ENCODE measurements around the gene IL22RA2.

IL22RA2 gene

DNA sequence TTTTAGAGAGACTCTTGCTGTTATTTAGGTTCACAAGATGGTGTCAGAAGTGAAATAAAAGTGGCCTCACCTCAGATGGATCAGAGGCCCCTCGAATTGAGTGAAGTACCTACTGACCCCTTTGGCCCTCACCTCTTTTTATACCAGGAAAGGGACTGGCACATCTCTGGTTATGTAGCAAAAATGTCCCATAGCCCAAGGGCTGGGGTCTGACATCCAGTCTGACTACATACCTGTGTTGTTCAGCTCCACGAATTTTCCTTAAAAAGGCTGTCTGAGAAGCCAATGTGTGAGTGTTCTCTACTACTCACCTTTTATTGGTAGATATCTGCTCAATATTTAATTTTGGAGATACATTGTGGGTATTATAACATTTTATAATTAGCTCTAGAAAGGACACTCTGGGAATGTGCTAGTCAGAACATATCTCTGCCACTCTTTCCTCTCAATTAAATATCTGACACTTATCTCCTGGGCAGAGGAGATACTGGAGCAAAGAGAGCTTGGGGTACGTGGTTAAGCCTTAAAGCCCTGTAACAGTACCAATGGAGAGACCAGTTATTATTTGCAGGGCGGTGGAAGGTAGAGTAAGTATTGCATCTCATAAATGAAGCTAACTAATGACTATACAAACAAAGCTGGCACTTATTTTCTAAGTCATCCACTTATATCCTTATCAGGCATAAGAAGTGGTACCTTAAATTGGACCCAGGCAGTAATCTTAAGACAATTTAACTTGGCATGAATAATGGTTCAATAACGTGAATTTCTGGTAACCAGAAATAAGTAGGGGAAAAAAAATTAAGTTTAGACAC lies 20.0 kb upstream of the IL22RA2 start:
- DNase-seq: no peak

DNA sequence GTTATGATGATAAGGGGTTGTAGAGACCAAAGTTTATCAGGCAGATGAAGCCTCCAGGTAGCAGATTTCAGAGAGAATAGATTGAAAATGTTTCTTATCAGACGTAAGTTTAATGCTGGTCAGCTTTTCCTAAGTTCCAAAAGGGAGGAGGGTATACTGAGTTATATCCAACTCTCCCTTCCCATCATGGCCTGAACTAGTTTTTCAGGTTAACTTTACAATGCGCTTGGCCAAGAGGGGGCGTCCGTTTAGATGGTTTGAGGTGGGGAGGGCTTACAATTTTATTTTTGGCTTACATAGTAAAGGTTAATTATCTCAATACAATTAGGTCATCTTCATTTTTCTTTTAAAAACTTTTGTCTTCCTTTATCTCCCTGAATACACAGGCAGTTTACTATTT lies 19.4 kb upstream of the IL22RA2 start:
- no peak for DNase-seq

DNA sequence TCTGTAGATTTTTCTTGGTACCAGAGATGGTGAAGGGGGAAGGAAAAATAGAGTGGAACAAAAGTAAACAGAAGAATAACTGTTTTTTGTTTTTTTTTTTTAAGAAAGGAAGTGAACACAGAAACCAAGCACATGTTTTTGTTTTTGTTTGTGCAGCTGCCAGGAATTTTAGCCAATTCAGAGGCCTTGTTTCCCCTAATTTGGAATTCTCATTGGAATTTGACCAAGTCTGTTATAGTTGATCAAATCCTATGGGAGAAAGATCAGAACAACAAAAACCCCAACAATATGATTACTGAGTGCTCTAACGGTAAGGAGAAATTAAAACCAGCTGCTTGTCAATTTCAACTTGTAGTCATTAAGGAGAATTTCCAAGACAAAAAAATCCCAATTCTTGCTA lies 18.2 kb upstream of the IL22RA2 start:
- DNase-seq: no peak

DNA sequence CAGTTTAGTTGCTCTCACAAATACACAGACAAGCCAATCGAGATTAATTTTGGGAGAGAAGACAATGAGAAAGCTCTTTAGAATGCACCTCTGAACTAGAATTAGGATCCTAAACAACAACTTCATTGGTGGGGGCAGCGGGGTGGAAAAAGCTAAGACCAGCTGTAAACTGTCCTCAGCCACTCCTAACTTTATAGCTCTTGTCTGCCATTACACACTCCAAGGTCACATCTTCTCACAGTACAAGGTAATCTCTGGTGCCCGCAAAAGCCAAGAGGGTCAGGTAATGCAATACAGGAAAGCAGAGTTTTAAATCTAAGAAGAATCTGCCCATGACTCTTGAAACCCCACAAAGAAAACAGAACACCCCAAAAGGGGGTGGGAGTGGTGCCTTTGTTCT lies 17.8 kb upstream of the IL22RA2 start:
- no peak for DNase-seq

DNA sequence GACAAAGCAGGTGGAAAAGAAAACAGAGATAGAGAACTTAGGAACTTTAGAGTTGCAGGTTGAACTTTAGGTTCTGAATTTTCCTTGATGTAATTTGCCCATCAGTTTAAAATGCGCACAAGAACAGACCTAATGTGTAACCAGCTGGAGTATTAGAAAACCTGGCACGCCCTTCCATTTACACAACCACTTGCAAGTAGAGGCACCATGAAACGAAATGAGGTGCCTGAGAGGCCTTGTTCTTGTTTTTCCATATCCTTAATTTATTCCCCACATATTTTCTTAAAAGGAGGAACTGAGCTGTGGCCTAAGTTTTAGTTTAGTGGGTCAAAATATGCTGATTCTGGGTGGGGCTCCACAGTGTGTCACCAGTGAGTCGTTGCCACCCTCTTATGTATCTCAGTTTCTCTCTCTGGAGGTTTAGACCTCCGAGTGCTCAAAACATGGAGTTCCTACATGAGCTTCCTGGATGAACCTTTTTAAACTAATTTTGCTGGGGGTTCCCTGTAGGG lies 17.2 kb upstream of the IL22RA2 start:
- no peak for DNase-seq

GRCh38 chr6:137188855-137189254 lies 15.4 kb upstream of the IL22RA2 start:
- peak in 1 of 2 experiments; percentile 21 for DNase-seq

DNA sequence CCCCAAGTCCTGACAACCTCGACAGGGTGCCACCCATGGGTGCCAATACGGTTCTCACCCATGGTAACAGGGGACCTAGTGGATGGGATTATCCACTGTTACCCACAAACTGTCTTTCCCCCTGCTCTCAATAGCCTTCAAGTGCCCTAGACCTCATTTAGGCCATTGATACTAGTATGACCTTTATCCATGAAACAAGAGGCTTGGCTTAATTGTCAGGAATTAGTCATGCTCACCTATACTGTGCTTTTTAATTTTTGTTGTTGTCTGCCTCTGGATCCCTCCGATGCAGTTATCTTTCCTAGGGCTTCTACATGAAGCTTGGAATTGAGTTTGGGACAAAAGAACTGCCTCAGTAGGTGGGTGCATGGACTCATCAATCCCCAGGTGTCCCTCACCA lies 11.8 kb upstream of the IL22RA2 start:
- no peak for DNase-seq

- DNase-seq: no peak
Measured at GRCh38 chr6:137182654-137183073, 9.2 kb upstream of the IL22RA2 start.

DNA sequence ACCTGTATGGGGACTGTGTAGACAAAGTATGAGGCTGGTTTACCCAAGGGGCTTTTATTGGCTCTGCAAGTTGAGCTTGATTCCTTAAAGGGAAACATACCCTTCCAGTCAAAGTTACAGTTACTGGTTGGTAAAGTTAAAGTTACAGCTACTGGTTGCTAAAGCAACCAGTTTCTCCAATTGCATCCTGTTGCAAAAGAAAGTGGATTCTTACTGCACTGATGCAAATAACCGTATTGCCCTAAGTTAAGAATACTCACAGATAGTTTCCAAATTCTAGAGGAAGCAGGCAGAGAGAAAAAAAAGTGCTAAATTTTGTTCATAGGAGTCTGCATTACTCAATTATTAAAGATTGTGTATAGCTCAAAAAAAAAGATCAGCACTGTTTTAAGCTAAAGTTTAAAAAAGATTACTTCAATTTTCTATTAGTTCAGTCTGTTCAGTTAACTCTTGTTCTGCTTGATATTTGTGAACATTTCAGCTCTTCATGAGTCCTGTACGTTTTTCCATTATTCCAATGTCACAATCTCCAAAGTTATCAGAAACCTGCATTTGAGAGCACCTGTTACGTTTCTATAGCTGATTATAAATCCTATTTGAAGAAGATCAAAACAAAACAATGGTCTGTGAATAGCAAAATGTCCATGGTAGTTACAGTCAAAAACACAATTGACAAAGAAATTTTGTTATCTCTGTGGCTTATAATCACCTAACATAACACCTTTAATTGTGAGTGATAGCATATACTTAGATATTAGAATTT lies 8.6 kb upstream of the IL22RA2 start:
- DNase-seq: no peak

DNA sequence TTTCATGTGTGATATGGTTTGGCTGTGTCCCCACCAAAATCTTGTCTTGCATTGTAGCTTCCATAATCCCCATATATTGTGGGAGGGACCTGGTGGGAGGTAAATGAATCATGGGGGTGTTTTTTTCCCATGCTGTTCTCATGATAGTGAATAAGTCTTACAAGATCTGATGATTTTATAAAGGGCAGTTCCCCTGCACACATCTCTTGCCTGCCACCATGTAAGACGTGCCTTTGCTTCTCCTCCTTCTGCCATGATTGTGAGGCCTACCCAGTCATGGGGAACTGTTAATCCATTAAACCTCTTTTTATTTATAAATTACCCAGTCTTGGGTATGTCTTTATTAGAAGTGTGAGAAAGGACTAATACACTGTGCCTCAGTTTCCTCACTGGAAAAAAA lies 4.2 kb upstream of the IL22RA2 start:
- DNase-seq: no peak

- no peak for DNase-seq
Measured at GRCh38 chr6:137176729-137177128, 3.3 kb upstream of the IL22RA2 start.

- no peak for DNase-seq
Measured at GRCh38 chr6:137175868-137176245, 2.4 kb upstream of the IL22RA2 start.

DNA sequence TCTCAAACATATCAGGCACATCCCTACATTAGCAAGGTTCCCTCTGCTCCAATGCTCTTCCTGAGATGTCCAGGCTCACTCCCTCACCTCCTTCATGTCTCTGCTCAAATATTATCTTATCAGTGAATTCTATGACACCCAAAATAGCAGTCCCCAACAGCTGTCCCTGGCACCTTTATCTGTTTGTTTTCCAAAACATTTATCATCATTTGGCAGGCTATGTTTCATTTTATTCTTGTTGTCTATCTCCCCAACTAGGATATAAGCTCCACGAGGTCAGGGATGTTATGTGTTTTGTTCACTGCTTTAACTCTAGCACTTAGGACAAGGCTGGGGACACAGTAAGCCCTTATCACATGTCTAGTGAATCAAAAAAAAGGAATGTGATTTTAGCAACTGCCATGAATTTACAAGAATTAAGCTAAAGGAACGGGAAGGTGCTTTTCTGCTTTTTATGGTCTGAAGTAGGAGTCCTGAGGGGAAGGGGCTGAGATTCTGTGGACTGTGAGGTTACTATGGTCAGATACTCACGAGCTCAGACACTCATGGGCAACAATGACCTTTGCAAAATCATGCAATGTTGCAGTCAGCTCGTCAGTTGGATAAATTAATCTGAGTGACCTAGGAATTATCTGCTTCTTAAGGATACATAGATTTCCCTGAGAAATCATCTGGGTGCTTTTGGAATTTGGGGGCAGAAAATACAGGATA lies 1.9 kb upstream of the IL22RA2 start:
- no peak for DNase-seq

DNA sequence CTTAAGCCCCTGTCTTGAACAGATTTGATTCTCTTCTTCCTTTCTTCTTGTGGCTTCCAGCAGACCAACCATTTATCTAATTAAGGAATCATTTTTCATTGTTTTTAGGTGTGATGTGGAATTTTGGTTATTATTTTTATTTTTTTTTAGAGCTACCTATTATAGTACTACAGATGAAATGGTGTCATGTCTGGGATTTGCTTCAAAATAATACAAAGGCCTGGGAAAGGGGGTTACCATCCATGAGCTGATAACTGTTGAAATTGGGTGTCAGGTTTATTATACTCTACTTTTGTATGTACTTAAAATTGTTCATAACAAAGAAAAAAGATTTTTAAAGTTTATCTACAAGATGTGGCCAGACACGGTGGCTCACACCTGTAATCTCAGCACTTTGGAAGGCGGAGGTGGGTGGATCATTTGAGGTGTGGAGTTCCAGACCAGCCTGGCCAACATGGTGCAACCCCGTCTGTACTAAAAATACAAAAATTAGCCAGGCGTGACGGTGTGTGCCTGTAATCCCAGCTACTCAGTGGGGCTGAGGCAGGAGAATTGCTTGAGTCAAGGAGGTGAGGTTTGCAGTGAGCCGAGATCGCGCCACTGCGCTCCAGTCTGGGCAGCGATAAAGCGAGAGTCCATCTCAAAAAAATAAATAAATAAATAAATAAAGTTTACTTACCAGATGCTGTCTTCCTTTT lies 561 bp downstream of the IL22RA2 start:
- DNase-seq: no peak

DNA sequence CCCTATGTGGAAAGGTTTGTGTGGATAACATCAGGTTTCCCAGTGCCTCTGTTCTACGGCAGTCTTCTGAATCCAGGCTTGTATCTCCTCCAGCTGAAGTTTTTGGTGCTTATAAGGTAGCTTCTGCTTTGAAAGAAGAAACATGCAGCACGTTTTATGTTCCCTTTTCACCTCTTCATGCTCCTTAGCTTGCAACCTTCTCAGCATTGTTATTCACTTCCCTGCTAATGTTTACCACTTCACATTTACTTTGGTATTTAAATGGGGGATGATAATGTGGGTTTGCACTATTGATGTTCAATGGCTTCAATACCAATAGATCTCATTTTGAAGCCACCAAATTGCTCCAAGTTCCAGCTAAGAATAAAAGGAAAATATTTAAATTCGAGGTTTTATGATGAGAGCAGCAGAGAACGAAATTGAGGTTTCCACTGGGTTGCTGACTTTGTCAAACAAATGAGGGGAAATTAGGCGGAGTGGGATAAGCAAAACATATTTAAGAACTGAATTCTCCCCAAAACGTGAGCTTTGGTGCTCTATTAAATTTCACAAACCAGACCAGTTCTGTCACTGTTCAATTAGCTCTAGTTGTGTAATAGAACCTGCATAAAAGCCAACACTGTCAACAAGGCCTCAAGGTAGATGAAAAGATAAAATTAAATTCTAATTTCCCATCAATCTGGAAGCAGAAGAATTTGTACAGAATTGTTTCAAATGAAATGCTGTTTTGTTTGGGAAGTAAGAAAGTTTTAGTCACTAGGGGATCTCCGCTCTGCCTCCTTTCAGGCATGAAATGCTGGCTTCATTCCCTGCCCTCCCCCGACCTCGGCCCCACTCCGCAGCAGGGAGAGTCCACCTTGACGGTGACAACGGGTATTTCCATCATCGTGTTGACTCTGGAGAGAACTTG lies 1.4 kb downstream of the IL22RA2 start:
- no peak for DNase-seq

DNA sequence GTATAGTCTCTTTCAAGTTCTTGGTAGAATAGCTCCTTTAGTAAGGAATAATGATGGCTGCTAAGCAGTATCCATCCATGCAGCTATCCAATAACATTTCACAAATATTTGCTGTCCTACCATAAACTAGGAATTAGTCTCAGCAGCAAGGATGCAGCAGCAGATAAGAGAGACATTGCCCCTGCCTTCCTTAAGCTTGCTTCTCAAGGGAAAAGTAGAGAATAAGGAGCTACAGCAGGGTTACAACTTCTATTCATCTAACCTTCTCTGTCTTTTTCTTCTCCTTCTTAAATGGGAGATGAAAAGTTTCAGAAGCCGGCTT lies 2.4 kb downstream of the IL22RA2 start:
- no peak for DNase-seq

- DNase-seq: no peak
Measured at GRCh38 chr6:137170266-137171052, 3.0 kb downstream of the IL22RA2 start.

DNA sequence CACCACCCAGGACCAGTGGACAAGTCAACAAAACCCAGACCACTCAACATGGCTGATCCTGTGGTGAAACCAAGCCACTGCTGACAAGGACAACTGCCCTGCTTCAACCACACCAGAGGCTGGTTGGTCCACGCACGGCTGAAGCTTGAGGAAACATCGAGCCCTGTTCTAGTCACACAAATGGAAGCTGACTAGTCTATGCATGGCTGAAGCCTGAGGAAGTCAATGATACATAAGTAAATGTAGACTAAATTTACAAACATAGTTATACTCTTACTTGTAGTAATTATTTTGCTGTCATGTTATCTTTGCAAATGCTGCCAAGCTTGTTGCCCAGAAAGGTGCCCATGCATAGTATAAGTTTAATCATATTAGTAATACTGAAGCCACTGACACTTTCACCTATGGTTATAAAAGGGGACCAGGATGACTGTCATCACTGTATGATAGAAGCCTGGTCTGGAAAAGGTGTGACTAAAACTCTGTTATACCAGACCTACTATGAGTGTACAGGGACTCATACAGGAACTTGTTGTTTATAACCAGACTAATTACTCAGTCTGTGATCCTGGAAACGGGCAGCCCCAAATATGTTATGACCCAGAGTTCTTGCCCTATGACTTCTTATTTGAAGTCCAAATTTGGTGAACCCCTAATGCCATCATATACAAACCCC lies 5.6 kb downstream of the IL22RA2 start:
- no peak for DNase-seq

DNA sequence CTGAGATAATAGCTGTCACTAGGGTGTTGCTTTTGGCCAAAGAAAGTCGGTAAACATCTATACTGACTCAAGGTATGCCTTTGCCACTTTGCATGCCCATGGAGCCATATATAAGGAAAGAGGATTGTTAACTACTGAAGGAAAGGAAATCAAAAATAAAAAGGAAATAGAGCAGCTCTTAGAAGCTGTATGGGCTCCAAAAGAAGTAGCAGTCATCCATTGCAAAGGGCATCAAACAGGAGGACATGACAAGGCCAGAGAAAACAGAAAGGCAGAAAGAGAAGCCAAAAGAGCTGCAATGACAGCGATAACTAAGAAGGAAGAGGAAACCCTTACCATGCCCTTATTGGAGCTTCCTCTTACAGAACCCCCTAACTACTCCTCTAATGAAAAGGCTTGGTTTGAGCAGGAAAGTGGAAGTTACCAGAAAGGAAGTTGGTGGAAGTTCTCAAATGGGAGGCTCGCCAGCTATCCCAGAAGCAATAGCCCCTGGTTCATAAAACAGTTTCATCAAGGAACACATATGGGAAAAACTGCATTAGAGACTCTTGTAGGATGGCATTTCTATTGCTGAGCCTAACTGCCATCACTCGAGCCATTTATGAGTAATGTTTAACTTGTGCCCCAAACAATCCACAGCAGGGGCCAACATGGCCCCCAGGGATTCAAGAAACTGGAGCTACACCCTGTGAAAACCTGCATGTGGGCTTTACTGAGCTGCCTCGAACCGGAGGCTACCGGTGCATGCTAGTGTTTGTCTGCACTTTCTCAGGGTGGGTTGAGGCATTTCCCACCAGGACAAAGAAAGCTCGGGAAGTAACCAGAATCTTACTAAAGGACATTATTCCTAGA lies 7.0 kb downstream of the IL22RA2 start:
- no peak for DNase-seq
